BJ (cell line): ENCODE data around the gene ACSS1. TPM values are rescaled to one million over a fixed set of nuclear protein-coding genes. Genes with fewer than 3 reads are reported as not detected.

Source experiments
- CTCF ChIA-PET: fragments of 350-600 bp; formaldehyde crosslinking; extraction: SDS; loops from one replicate; lab custom pipeline; 2021; ENCODE audit warnings: antibody characterized with exemption, inconsistent platforms; lab: Yijun Ruan, JAX
- POLR2A ChIA-PET: fragments of 300-600 bp; sonication (Branson Sonifier 250); formaldehyde crosslinking; extraction: SDS; loops from one replicate; lab custom pipeline; 2021; ENCODE audit warnings: antibody characterized with exemption; lab: Charles Lee
- DNase-seq: peaks from one replicate; pipeline ENCODE4 v3.0.0-alpha.2; 2011; ENCODE audit warnings: low read depth
- H3K27me3 ChIP-seq: 2 replicates; pipeline ENCODE4 v1.6.0; 2011; ENCODE audit warnings: low read length; ENCODE audit not compliant: control insufficient read depth, insufficient read depth
- H3K36me3 ChIP-seq: 2 replicates; pipeline ENCODE4 v1.5.1; 2011; ENCODE audit warnings: low read length; ENCODE audit not compliant: control insufficient read depth, insufficient read depth
- H3K4me3 ChIP-seq: 2 replicates; pipeline ENCODE4 v1.5.1; 2011; ENCODE audit warnings: low read depth, mild to moderate bottlenecking, control low read depth, low read length
- polyA plus RNA-seq: library from polyadenylated mRNA; depleted of rRNA; stranded (reverse); fragments of >200 nt; gene quantifications from 2 replicates; pipeline ENCODE4 v1.2.3, GENCODE V29; 2011
- TF ChIP-seq, protein P1 (sequence below): IDR thresholded peaks from 2 replicates; pipeline ENCODE4 v1.5.1; 2011; ENCODE audit warnings: low read depth, mild to moderate bottlenecking, control low read depth, inconsistent platforms, low read length, moderate library complexity; ENCODE audit not compliant: insufficient read depth

ACSS1 gene
- polyA plus RNA-seq, 1 experiment: 6.3 TPM

DNA sequence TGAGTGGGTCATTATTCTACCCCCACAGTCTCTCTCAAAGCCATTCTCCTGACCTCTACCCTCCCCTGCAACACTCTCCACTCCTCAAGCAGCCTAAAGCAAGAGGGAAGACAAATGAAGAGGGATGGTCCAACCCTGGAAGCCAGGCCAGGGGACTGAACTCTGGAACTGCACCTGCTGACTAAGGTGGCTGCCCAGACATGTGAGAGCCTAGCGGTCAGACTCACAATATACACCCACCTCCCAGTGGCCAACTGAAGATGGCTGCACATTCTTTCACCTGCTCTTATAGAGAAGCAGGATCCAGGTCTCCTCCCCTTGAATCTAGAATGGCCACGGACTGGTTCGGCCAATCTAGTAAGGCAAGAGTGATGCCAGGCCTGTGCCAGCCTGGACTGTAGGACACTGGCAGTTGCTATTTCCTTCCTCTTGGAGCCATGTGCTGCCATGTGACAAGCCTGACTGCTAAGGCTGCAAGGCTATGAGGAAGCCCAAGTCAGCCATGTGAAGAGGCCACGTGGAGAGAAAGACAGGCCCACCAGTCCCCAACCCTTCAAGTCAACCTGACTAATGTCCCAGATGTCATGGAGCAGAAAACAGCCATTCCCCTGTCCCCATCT, 31.8 kb downstream of the ACSS1 start:
- H3K4me3 ChIP-seq: no peak overlapping the region
- DNase-seq: no peak
- TF ChIP-seq, protein P1, sequence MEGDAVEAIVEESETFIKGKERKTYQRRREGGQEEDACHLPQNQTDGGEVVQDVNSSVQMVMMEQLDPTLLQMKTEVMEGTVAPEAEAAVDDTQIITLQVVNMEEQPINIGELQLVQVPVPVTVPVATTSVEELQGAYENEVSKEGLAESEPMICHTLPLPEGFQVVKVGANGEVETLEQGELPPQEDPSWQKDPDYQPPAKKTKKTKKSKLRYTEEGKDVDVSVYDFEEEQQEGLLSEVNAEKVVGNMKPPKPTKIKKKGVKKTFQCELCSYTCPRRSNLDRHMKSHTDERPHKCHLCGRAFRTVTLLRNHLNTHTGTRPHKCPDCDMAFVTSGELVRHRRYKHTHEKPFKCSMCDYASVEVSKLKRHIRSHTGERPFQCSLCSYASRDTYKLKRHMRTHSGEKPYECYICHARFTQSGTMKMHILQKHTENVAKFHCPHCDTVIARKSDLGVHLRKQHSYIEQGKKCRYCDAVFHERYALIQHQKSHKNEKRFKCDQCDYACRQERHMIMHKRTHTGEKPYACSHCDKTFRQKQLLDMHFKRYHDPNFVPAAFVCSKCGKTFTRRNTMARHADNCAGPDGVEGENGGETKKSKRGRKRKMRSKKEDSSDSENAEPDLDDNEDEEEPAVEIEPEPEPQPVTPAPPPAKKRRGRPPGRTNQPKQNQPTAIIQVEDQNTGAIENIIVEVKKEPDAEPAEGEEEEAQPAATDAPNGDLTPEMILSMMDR: no peak
- H3K36me3 ChIP-seq: no peaks in the 10 kb centered on the region
- no peaks in the 10 kb centered on the region for H3K27me3 ChIP-seq
- CTCF ChIA-PET: no interaction called here
- POLR2A ChIA-PET: no interaction called here

DNA sequence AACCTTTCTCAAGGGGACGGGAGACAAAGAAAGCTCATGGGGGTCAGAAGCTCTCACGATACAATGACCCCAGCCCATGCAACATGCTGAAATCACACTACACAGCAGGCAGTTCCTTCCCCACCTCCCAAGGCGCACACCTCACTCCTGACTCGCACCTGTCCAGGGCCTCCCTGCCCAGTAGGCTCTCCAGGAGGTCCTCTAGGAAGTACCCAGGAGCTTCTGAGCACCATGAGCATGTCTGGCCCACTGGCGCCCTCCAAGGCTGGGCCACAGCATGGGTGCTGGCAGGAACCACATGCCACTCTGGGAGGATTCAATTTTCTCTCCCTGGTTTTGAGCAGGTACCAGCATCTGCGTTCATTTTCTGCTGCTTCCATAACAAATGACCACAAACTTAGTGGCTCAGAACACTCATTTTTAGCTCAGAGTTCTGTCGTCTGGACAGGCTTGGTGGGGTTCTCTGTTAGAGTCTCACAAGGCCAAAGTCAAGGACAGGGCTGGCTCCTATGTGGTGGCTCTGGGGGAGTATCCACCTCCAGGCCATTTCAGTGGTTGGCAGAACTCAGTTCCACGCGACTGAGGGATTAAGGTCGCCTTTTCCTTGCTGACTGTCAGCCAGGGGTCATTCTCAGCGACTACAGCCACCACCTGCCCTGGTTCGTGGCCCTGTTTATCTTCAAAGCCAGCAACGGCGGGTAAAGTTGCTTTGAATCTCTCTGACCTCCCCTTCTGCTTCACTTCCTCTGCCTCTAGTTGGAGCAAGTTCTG, 32.7 kb downstream of the ACSS1 start:
- Histone ChIP-seq H3K36me3 (no peaks in the 10 kb centered on the region), H3K27me3 (no peaks in the 10 kb centered on the region), H3K4me3 (no peak overlapping the region)
- no peak for DNase-seq
- ChIA-PET CTCF (interaction anchor here (0.8 kb wide), 1 partner anchor 11 kb away, joined by 3 read pairs; no protein-coding TSS in a partner anchor), POLR2A (no interaction called here)
- TF ChIP-seq, protein P1: no peak

DNA sequence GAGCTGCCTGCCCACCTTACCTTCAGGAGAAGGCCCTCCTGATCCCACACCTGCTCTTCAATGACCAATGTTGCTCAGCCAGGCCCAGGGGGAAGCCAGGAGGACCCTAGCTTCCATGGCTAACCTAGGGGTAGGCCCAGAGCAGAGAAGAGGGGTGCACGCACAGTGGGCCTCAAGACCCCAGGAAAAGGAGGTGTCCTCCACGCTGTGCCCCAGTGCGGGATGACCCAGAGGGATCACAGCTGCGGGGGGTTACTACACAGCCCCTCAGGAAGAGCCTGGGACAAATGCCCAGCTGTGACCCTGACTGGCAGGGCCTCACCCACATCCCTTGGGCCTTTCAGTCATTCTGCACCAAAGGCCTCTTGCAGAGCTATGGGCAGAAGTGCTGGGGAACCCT, 33.8 kb downstream of the ACSS1 start:
- ChIA-PET CTCF (interaction anchor here (1.1 kb wide), 1 partner anchor 10 kb away, joined by 3 read pairs; no protein-coding TSS in a partner anchor), POLR2A (no interaction called here)
- no peak for DNase-seq
- no peaks in the 10 kb centered on the region for H3K36me3 ChIP-seq
- TF ChIP-seq, protein P1: no peak
- no peaks in the 10 kb centered on the region for H3K27me3 ChIP-seq
- no peak overlapping the region for H3K4me3 ChIP-seq

DNA sequence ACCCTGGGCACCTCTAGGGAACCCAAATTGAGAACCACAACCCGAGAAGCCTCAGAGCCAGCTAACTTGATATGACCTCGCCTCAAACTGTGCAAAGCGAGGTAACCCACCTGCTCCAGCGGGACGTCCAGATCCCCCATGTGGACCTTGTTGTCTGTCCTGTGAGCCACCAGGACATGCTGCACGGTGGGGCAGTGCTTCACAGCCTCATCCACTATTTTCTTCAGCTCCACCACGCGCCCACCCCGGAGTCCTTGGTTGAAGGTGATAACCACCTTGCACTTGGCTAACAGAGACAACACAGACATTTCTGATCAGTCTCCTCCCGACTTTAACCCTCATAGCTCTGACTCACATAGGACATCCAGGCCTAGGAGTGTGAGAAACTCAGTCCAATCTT, 34.6 kb downstream of the ACSS1 start:
- Histone ChIP-seq H3K27me3 (no peaks in the 10 kb centered on the region), H3K4me3 (no peak overlapping the region), H3K36me3 (no peaks in the 10 kb centered on the region)
- POLR2A ChIA-PET: no interaction called here
- no peak for DNase-seq
- CTCF ChIA-PET: interaction anchor here (1.1 kb wide), 2 partner anchors 11 to 13 kb away, joined by 3 read pairs; no protein-coding TSS in a partner anchor
- TF ChIP-seq, protein P1: no peak

DNA sequence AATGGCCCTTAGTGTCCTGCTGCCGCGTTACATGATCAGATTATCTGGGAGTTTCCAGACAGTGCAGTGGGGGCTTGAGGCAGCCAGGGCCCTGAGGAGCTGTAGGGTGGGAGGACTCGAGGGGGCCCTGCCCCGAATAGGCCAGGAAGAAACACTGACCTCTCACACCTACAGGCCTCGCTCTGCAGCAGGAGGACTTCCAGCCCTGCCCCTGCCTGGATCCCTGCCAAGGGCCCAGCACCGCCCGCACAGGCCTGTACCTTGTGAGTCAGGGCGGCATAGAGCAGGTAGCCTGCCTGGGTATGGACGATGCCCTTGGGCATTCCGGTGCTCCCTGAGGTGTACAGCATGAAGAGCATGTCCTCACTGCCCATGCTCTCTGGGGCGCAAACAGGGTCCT, 35.3 kb downstream of the ACSS1 start:
- no peak for DNase-seq
- TF ChIP-seq, protein P1: no peak
- ChIA-PET POLR2A (no interaction called here), CTCF (interaction anchor here (1.1 kb wide), 1 partner anchor 12 kb away, joined by 3 read pairs; no protein-coding TSS in a partner anchor)
- no peaks in the 10 kb centered on the region for H3K36me3 ChIP-seq
- H3K4me3 ChIP-seq: no peak overlapping the region
- H3K27me3 ChIP-seq: no peaks in the 10 kb centered on the region
